Gastroesophageal sphincter (tissue), 4 donors: Measurements from ENCODE around the gene ZNF326. TPM values are rescaled to one million over a fixed set of nuclear protein-coding genes. Genes with fewer than 3 reads are reported as not detected.
A peak's percentile ranks its signal among the peaks of the same experiment; 100 is the strongest.
"Not testable (repeated sequence)": the region's sequence is repeated elsewhere in the genome, so short reads cannot be mapped to it uniquely, and the experiment has no call there.

Experiments
- ATAC-seq: fragments of 150-250 bp; one replicate; pipeline ENCODE4 v1.9.1; 2016; ENCODE audit warnings: mild to moderate bottlenecking, moderate library complexity
- H3K27ac ChIP-seq, 4 donors: fragments of 200-600 bp; sonication (generic) in 3 of 4; 1 replicate in 3 of 4; 2 replicates in 1 of 4; pipeline ENCODE4 v1.5.1; 2016 to 2019
- H3K27me3 ChIP-seq: fragments of 200-600 bp; sonication (generic); one replicate; pipeline ENCODE4 v1.5.1; 2019
- H3K36me3 ChIP-seq, 2 donors: fragments of 200-600 bp; sonication (generic); one replicate each; pipeline ENCODE4 v1.5.1; 2019; ENCODE audit warnings: control low read depth in 1 of 2
- H3K4me1 ChIP-seq, 3 donors: fragments of 200-600 bp; sonication (generic); 1 replicate in 2 of 3; 2 replicates in 1 of 3; pipeline ENCODE4 v1.5.1; 2016 to 2019; ENCODE audit warnings: control low read depth in 2 of 3
- H3K4me3 ChIP-seq, 2 donors: fragments of 200-600 bp; sonication (generic); one replicate each; pipeline ENCODE4 v1.5.1; 2019; ENCODE audit warnings: mild to moderate bottlenecking in 1 of 2, moderate library complexity in 1 of 2
- H3K9me3 ChIP-seq, 3 donors: fragments of 200-600 bp; sonication (generic); one replicate each; pipeline ENCODE4 v1.5.1; 2017 to 2019; ENCODE audit warnings: control low read depth in 2 of 3
- CTCF ChIP-seq, 4 experiments: fragments of 200-600 bp in 2 of 4; fragments of 450-650 bp in 2 of 4; sonication (generic) in 1 of 4; IDR thresholded peaks; one replicate each; pipeline ENCODE4 v1.5.1; 2017 to 2019; ENCODE audit warnings: antibody characterized with exemption in 4 of 4, mild to moderate bottlenecking in 2 of 4, moderate library complexity in 2 of 4
- EP300 ChIP-seq: sonication (generic); formaldehyde crosslinking; IDR thresholded peaks from one replicate; pipeline ENCODE4 v1.6.1; 2017; ENCODE audit warnings: antibody characterized with exemption, mild to moderate bottlenecking
- POLR2A ChIP-seq, 2 donors: fragments of 450-650 bp; IDR thresholded peaks; one replicate each; pipeline ENCODE4 v1.6.1; 2017; ENCODE audit warnings: antibody characterized with exemption in 2 of 2, mild to moderate bottlenecking in 2 of 2, moderate library complexity in 1 of 2
- POLR2AphosphoS5 ChIP-seq: sonication (generic); formaldehyde crosslinking; IDR thresholded peaks from one replicate; pipeline ENCODE4 v1.6.1; 2017; ENCODE audit warnings: antibody characterized with exemption
- WGBS, 2 donors: methylation state at CpG; one replicate each; pipeline ENCODE4 v1.1.5; 2018; ENCODE audit warnings: low coverage in 1 of 2; 5-methylcytosine and 5-hydroxymethylcytosine counted together
- total RNA-seq, 4 donors: library from RNA; depleted of rRNA; stranded (reverse); fragments of >200 nt; gene quantifications; one replicate each; pipeline ENCODE4 v1.1.0, GENCODE V29; 2016

Gene ZNF326
- total RNA-seq, 4 donors from 2014 or later = 8.2 to 22.7 (median 14.1) TPM

DNA sequence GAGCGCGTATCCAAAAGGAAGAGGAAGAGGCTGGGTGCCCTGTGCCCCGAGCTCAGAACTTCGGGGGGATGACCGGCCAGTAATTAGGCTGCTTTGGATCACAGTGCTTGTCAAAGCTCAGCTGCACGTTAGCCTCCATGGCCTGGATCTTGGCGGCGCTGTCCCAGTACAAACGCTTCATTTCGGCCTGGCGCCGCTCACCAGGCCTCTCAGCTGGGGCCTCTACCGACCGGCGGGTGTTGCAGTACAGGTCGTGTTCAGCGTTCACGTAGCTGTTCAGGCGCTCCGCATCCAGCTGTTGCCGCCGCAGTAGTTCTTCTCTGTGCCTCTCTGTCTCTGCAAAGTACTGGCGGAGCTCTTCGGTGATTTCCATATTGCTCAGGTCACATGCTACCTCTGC lies 1.4 kb upstream of the ZNF326 start:
- Histone ChIP-seq H3K27me3 (no peaks in the 10 kb centered on the region), H3K4me1 (peaks cover 0 to 34% (median 0%) of the 10 kb centered on the region in 3 donors), H3K27ac (no peak overlapping the region), H3K4me3 (no peak overlapping the region), H3K36me3 (no peaks in the 10 kb centered on the region), H3K9me3 (no peaks in the 10 kb centered on the region)
- ATAC-seq = no peak
- no peak for TF ChIP-seq POLR2AphosphoS5
- no peak for TF ChIP-seq CTCF (IDR thresholded peaks at IDR 0.05)
- TF ChIP-seq EP300 = no peak
- TF ChIP-seq POLR2A (IDR thresholded peaks at IDR 0.05) = no peak
- 70 to 100% methylated on average over 2 to 4 of the region's 24 CpGs for WGBS, 2 donors

DNA sequence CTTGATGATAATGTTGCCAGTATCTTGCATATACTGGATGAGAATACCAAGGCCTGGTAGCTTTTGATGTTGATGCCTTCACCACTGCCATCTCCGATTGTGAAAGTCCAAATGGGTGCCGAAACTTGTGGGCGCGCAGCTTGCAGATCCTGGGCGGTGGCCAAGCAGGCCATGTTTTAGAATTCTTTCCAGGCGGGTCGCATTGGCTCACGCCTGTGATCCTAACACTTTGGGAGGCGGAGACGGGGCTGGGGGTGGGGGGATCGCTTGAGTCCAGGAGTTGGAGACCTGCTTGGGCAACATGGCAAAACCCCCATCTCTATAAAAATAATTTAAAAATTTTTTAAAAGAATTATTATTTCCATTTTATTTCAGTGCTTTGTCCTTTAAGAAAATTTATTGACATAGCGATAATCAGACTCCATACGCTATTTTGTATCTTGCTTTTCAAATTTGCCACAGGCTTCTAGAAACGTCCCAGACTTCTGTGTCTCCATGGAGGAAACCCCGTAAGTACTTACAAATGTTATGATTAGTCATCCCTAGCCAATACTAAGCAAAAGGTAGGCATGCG lies 592 bp upstream of the ZNF326 start:
- Histone ChIP-seq H3K27me3 (no peaks in the 10 kb centered on the region), H3K9me3 (no peaks in the 10 kb centered on the region), H3K27ac (peak overlapping the region; percentile 15 to 97 (median 92)), H3K4me1 (peaks cover 0 to 41% (median 0%) of the 10 kb centered on the region in 3 donors), H3K4me3 (peak overlapping the region; percentile 49 to 71), H3K36me3 (no peaks in the 10 kb centered on the region)
- TF ChIP-seq POLR2AphosphoS5 (no peak), EP300 (no peak), POLR2A (IDR thresholded peaks at IDR 0.05) (no peak)
- 64 to 72% methylated on average over 12 to 16 of the region's 16 CpGs for WGBS, 2 donors
- ATAC-seq = no peak

DNA sequence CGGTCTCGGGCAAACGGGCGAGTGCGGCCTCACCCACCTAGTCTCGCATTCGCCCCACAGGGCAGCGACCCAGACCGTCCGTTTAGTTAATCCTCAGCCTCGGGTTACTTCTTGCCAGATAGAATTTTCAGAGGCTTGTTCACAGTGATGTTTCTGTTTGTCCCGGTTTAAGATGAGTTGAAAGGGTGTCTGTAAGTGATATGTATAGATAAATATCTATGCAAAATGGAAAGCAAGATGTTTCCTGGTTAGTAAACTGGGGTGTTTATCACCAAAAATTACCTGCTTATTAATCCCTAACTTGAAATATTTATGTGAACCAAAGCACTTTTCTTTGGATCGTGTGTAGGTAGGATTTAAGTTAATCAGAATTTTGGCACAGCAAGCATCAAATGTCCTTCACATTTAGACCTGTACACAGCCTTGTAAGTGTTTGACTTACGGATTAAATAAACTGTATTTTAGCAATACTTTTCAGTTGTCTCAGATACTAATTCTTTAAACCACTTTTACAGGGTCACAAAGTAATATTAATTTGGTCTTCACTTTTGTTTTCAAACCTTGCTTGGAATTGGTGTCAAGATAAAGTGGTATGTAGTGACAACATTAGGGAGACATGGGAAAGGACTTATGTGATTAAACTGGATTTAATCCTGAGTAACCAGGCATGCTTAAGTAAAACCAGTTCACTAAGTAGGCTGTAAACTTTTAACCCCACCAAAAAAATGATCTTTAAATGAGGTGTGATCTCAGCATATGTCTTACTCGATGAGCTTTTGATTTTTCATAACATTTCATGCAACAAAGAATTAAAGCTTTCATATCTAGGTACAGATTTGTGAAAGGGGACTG lies 914 bp downstream of the ZNF326 start:
- WGBS, 2 donors = 0 to 3% methylated on average over 4 to 13 of the region's 15 CpGs
- H3K36me3 ChIP-seq = no peaks in the 10 kb centered on the region
- TF ChIP-seq POLR2AphosphoS5 (no peak), EP300 (no peak)
- peak overlapping the region; percentile 49 to 71 for H3K4me3 ChIP-seq
- H3K9me3 ChIP-seq = no peaks in the 10 kb centered on the region
- H3K27me3 ChIP-seq = no peaks in the 10 kb centered on the region
- no peak for ATAC-seq
- peak overlapping the region; percentile 71 to 97 (median 92) for H3K27ac ChIP-seq
- H3K4me1 ChIP-seq = peaks cover 0 to 43% (median 0%) of the 10 kb centered on the region in 3 donors

DNA sequence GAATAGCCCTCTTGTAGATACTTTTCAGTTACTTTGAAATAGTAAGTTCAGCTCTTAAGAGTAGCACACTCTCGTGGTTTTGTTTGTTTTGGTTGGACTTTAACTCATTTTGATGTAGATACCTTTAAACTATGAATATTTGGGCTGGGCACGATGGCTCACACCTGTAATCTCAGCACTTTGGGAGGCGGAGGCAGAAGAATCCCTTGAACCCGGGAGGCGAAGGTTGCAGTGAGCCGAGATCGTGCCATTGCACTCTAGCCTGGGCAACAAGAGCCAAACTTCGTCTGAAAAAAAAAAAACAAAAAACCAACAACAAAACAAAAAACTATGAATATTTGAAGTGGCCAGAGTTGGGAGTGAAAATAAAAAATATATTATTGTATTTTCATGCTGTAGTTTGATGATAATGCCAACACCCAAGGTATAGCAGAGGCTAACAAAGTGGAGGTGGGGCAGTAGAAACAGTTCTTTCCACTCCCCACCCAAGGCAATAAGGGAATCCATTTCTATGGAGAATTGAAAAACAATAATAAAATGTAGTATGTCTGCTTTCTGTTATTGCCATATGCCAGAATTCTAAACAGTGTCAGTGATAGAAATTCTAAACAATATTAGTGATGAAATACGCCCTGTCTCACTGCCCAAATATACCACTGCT lies 1.7 kb downstream of the ZNF326 start:
- Histone ChIP-seq H3K4me1 (peaks cover 0 to 43% (median 0%) of the 10 kb centered on the region in 3 donors), H3K27me3 (no peaks in the 10 kb centered on the region), H3K36me3 (no peaks in the 10 kb centered on the region), H3K4me3 (peak overlapping the region; percentile 49 to 71), H3K9me3 (no peaks in the 10 kb centered on the region), H3K27ac (peak overlapping the region in 1 of 4 donors; percentile 97)
- WGBS, 2 donors = 49 to 53% methylated on average over 4 to 9 of the region's 9 CpGs
- no peak for ATAC-seq
- no peak for TF ChIP-seq EP300
- TF ChIP-seq POLR2AphosphoS5 = no peak
- no peak for TF ChIP-seq CTCF (IDR thresholded peaks at IDR 0.05)
- TF ChIP-seq POLR2A (IDR thresholded peaks at IDR 0.05) = no peak

DNA sequence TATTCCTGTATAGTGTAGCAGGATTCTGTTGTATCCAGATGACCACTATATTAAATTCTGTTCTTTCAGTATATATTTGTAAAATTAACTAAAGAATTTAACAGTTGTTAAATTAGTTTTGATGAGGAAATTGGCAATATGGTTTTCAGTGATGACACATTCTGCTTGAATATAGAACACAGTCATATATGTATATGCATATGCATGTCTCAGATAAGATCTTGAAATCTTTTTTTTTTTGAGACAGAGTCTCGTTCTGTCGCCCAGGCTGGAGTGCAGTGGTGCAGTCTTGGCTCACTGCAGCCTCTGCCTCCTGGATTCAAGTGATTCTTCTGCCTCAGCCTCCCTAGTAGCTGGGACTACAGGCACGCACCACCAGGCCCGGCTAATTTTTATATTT lies 2.2 kb downstream of the ZNF326 start:
- not testable (repeated sequence) for H3K4me3 ChIP-seq, H3K36me3 ChIP-seq, H3K27me3 ChIP-seq, H3K9me3 ChIP-seq, ATAC-seq, H3K27ac ChIP-seq
- 84 to 100% methylated on average over 2 to 4 of the region's 4 CpGs for WGBS, 2 donors
- peaks cover 0 to 49% (median 0%) of the 10 kb centered on the region in 3 donors for H3K4me1 ChIP-seq

- no peak for ATAC-seq
- Histone ChIP-seq H3K9me3 (no peaks in the 10 kb centered on the region), H3K27ac (no peak overlapping the region), H3K36me3 (no peaks in the 10 kb centered on the region), H3K4me1 (peaks cover 0 to 55% (median 0%) of the 10 kb centered on the region in 3 donors), H3K4me3 (no peak overlapping the region), H3K27me3 (no peaks in the 10 kb centered on the region)
- TF ChIP-seq POLR2AphosphoS5 = no peak
- no peak for TF ChIP-seq EP300
- no peak for TF ChIP-seq POLR2A (IDR thresholded peaks at IDR 0.05)
- TF ChIP-seq CTCF (IDR thresholded peaks at IDR 0.05) = no peak
Measured at GRCh38 chr1:89998306-89998705, 3.4 kb downstream of the ZNF326 start.
